KG1 (cell line): ENCODE data around the gene TMEM169.

ENCODE experiments used
- DNase-seq: peaks from one replicate; lab custom pipeline; 2025; lab: John Stamatoyannopoulos, UW

The TMEM169 gene, protein sequence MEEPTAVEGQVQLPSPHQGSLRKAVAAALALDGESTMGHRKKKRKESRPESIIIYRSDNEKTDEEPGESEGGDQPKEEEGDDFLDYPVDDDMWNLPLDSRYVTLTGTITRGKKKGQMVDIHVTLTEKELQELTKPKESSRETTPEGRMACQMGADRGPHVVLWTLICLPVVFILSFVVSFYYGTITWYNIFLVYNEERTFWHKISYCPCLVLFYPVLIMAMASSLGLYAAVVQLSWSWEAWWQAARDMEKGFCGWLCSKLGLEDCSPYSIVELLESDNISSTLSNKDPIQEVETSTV

GRCh38 chr2:216081487-216082116 is at the start of gene TMEM169, which contains the start of gene PECR:
Gene TMEM169 (plus strand): TSS chr2:216081919. CDS start chr2:216095964, 14,045 bp downstream.
Gene PECR (minus strand): TSS chr2:216081809. CDS start chr2:216081741, 68 bp downstream.
- no peak for DNase-seq

- no peak for DNase-seq
These were observed 49.6 kb upstream of the TMEM169 start for GRCh38 chr2:216031960-216032689.

DNA sequence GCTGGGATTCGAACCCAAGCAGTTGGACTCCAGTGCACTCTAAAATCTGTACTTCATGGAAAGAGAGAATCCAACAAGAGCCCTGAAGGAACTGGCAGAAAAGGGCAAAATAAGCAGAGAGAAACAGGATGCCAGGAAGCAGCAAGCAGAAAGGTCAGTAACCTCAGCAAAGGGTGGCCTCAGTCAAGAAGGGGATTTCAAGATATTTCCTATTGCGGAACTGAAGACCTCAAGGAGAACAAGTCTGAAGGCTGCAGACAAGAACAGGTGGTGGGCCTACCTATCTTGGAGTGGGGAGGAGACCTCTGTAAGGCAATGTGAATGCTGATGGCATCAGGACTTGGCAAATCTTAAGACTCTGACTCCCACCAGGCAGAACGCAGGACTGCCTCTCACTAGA is 48.3 kb upstream of the TMEM169 start:
- no peak for DNase-seq

GRCh38 chr2:216034065-216034464 is 47.7 kb upstream of the TMEM169 start:
- peak; percentile 60 for DNase-seq

DNA sequence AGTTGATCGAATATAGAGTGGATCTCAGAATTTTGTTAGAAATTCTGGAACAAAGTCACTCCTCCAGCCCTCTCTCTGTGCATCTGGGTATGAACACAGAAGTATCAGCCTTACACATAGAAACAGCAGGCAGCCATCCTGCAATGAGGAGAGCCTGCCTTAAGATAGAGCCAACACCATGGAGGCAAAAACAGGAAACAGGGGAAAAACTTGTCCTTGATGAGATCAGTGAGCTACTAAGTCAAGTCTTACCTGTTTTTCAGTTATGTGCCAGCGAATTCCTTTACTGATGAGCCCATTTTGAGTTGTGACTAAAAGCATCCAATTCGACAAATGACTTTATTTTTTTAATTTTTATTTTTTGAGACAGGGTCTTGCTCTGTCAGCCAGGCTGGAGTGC is 41.8 kb upstream of the TMEM169 start:
- DNase-seq = no peak

DNA sequence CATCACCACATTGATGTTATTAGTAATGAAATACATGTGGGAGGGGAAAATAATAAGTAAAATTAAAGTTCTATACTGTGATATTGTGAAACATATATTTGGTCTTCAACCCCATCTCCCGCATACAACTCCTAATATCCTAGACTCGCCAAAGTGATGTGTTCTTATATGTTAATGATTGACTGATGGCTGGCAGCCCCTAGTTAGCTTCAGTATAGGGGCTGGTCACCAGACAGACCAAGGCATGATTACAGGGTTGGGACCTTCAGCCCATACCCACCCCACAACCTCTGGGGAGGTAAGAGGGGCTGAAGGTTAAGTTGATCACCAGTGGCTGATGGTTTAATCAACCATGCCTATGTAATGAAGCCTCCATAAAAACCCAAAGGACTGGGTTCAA is 40.3 kb upstream of the TMEM169 start:
- DNase-seq = no peak

DNA sequence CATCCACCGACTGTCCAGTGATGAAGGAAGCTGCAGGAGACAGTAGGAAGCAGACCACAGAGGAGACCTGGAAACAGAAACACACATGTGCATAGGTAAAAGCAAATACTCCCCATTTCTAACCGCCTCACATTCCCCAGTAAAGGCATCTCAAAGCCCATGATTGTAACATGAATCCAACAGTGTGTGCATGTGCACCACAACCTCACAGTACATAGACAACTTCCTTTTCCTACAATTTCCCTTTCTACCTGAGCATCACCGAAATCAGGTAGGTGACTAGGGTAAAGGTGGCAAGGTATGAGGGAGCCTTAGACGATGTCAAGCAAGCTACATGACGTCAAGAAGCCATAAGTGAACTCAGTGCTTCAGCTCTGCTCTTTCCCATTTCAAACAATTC is 37.8 kb upstream of the TMEM169 start:
- no peak for DNase-seq

- DNase-seq = no peak
These were observed 36.7 kb upstream of the TMEM169 start for GRCh38 chr2:216044883-216045486.

GRCh38 chr2:216047397-216047796 is 34.3 kb upstream of the TMEM169 start:
- no peak for DNase-seq

- DNase-seq = no peak
These were observed 32.3 kb upstream of the TMEM169 start for GRCh38 chr2:216049452-216049851.

GRCh38 chr2:216051350-216051749 is 30.4 kb upstream of the TMEM169 start:
- no peak for DNase-seq

DNA sequence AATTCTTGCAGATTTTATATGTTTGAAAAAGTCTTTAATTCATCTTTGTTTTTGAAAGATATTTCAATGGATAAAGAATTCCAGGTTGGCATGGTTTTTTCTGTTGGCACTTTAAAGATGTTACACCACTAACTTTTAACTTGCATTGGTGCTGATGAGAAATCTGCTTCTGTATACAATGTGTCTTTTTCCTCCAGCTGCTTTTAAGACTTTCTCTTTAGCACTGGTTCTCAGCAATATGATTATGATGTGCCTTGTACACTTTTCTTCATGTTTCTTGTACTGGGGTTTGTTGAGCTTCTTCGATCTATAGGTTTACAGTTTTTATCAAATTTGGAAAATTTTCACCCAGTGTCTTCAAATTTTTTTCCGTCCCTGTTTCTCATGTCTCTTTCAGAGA is 29.3 kb upstream of the TMEM169 start:
- no peak for DNase-seq

DNA sequence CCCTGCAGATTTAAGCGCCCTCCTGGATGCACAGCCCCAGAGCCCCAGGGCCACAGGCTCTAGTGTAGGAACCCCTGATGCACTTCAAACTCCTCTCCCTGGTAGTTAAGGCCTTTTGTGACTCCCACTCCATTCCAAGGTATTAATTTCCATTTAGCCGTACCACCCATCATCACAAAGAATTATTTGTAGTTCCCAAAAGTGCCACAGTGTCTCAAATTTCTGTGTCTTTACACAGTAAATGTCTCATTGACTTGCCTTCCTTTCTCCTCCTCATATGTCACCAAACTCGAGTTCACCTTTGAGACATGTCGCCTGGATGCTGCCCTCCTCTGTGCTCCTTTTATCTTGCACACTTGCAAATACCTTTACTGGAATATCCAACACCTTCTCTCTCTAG is 26.0 kb upstream of the TMEM169 start:
- no peak for DNase-seq

- no peak for DNase-seq
These were observed 25.0 kb upstream of the TMEM169 start for GRCh38 chr2:216056739-216057138.

DNA sequence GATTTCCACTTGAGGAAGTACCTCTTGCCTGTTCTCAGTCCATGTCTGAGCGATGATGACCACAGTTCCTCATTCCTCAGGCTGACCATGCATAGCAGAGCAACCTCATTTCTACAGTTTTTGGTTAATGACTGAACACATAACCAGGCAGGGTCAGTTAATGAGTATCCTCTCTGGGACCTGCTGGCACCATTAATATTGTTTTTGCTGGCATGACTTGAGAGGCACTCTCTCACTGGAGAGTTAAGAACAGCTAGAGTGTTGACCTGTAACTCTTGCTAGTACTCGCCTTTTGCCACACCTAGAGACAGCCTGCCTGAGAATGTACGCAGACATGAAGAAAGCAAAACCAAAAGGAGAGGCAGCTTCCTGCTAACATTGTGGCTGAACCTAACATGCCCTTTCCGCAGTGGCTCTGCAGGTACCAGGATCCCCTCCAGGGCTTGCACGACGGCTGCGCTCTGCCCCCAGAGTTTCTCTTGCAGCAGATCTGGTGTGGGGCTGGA is 24.0 kb upstream of the TMEM169 start:
- DNase-seq = no peak

GRCh38 chr2:216059233-216059834 is 22.4 kb upstream of the TMEM169 start:
- no peak for DNase-seq

DNA sequence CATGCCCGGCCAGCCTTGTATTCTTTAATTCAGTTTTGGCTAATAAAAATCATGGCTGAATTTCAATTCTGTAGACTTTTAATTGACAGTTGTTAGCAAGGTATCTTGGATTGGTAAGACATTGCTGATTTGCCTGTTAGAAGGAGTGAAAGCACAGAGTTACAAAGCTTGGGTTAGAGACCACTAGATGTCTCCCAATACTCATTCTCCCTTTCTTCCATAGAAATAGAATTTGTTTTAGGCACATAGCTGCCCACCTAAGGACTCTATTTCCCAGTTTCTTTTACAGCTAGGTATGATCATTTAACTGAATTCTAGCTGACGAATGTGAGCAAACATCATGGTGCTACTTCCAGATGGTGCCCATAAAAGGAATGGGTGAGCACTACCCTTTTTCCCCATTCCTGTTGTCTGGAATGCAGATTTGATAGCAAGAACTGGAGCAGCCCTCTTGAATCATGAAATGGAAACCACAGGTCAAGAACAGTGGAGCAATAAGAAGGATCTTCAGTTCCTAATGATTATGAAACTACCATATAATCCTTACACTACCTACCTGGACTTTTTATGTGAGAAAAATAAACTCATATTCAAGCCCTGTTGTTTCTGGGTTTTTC is 17.6 kb upstream of the TMEM169 start:
- DNase-seq = no peak

GRCh38 chr2:216064665-216065064 is 17.1 kb upstream of the TMEM169 start:
- no peak for DNase-seq

- DNase-seq = no peak
These were observed 15.5 kb upstream of the TMEM169 start for GRCh38 chr2:216066230-216066629.

- no peak for DNase-seq
These were observed 12.7 kb upstream of the TMEM169 start for GRCh38 chr2:216069028-216069427.

- no peak for DNase-seq
These were observed 11.5 kb upstream of the TMEM169 start for GRCh38 chr2:216070195-216070594.
